ENCODE data around the gene LSMEM2.
"Not testable (repeated sequence)": the region's sequence is repeated elsewhere in the genome, so short reads cannot be mapped to it uniquely, and the experiment has no call there.

LSMEM2 gene

DNA sequence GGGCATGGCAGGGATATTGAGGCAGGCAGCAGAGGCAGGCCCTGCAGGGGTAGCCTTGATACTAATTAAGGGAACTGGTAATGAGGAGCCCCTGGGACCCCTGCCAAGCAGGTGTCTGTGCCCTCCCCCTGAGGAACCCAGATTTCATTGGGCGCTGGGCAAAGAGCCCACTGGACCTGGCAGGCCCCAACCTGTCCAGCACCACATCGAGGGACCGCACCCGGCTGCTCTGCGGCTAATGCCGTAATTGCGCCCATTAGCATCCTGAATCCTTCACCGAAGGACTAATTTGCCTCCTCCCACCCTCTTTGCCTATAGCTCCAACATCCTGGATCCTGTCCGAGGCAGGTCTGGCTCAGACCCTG, 23.7 kb upstream of the LSMEM2 start:
- no peak for ATAC-seq (ENCODE audit: low read depth)
- no peak for DNase-seq (ENCODE audit: low spot score in 2 of 2)
- Mint-ChIP-seq H3K27ac (no peak overlapping the region), H3K4me3 (no peak overlapping the region), H3K36me3 (peaks cover 20% of the 10 kb centered on the region), H3K9me3 (no peaks in the 10 kb centered on the region), H3K4me1 (peaks cover 16% of the 10 kb centered on the region), H3K27me3 (no peaks in the 10 kb centered on the region)

DNA sequence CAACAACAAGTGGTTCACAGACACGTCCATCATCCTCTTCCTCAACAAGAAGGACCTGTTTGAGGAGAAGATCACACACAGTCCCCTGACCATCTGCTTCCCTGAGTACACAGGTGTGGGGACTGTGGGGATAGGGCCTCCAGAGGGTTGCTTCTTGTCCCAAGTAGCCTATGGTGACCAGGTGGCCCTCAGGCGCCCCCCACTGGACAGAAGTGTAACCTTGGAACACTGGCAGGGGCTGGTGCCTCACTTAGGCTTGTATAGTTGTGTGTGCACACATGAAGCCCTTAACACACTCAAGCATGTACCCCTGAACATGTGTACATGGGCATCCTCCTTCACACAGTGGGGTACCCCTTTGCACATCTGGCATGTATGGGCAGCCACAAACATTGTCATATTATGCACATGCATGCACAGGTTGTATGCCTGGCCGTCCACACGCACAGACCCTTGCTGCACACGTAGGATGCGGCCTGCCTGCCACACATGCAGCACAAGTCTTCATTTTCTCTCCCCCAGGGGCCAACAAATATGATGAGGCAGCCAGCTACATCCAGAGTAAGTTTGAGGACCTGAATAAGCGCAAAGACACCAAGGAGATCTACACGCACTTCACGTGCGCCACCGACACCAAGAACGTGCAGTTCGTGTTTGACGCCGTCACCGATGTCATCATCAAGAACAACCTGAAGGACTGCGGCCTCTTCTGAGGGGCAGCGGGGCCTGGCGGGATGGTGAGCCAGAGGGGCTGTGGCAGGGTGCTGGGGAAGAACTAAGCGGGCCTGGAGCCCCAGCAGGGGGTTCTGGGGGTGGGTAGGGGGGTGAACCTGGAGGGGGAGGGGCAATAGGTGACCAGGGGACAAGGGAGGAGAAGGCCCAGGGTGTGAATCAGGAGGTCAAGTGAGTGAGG, 21.7 kb upstream of the LSMEM2 start:
- Mint-ChIP-seq H3K4me3 (no peak overlapping the region), H3K27ac (peak overlapping the region; percentile 62), H3K36me3 (peaks cover 18% of the 10 kb centered on the region), H3K9me3 (no peaks in the 10 kb centered on the region), H3K27me3 (no peaks in the 10 kb centered on the region), H3K4me1 (peaks cover 9% of the 10 kb centered on the region)
- ATAC-seq (ENCODE audit: low read depth) (no peak), DNase-seq (ENCODE audit: low spot score in 2 of 2) (no peak)

DNA sequence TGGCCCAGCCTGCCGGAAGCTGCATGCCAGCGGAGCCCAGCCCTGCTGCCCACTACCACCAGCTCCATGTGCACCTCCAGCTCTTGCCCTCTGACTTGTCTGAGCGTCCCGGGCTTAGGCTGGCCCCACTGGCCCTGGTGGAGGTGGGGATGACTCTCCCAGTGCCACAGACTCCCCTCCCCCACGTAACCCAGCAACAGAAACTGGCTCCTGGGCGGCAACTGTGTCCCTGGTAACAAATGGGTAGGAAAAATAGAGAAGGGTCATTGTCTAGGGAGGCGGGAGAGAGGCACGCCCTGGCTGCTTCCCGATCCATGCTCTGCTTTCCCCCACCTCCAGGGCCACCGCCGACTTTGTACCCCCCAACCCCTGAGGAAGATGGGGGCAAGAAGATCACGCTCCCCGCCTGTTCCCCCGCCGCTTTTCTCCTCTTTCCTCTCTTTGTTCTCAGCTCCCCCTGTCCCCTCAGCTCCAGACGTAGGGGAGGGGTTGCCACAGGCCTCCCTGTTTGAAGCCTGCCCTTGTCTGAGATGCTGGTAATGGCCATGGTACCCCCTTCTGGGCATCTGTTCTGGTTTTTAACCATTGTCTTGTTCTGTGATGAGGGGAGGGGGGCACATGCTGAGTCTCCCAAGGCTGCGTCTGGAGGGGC, 20.7 kb upstream of the LSMEM2 start:
- H3K36me3 Mint-ChIP-seq = peaks cover 18% of the 10 kb centered on the region
- H3K9me3 Mint-ChIP-seq = no peaks in the 10 kb centered on the region
- H3K4me1 Mint-ChIP-seq = peaks cover 9% of the 10 kb centered on the region
- ATAC-seq (ENCODE audit: low read depth) (no peak), DNase-seq (ENCODE audit: low spot score in 2 of 2) (no peak)
- no peaks in the 10 kb centered on the region for H3K27me3 Mint-ChIP-seq
- H3K4me3 Mint-ChIP-seq = no peak overlapping the region
- no peak overlapping the region for H3K27ac Mint-ChIP-seq

DNA sequence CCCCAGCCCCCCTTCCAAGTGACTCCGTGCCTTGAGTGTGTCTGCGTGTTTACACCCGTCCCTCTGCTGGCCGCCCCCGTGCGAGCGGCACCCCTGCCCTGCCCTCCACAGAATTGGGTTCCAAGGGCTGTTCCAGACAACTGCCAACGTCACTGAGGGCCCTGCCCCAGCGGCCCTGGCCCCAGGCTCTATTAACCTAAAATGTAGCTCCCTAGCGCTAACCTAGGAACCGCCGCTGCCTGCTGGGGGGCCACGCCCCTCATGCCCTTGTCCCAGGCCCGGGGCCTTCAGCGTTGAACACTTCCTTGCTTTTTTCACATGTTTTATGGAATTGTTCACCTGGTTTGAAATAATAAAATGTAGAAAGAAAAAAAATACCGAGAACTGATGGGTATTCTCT, 19.9 kb upstream of the LSMEM2 start:
- no peak for DNase-seq (ENCODE audit: low spot score in 2 of 2)
- no peaks in the 10 kb centered on the region for H3K27me3 Mint-ChIP-seq
- no peak overlapping the region for H3K4me3 Mint-ChIP-seq
- H3K27ac Mint-ChIP-seq = no peak overlapping the region
- peaks cover 14% of the 10 kb centered on the region for H3K36me3 Mint-ChIP-seq
- H3K9me3 Mint-ChIP-seq = no peaks in the 10 kb centered on the region
- H3K4me1 Mint-ChIP-seq = peaks cover 6% of the 10 kb centered on the region
- ATAC-seq (ENCODE audit: low read depth) = no peak

DNA sequence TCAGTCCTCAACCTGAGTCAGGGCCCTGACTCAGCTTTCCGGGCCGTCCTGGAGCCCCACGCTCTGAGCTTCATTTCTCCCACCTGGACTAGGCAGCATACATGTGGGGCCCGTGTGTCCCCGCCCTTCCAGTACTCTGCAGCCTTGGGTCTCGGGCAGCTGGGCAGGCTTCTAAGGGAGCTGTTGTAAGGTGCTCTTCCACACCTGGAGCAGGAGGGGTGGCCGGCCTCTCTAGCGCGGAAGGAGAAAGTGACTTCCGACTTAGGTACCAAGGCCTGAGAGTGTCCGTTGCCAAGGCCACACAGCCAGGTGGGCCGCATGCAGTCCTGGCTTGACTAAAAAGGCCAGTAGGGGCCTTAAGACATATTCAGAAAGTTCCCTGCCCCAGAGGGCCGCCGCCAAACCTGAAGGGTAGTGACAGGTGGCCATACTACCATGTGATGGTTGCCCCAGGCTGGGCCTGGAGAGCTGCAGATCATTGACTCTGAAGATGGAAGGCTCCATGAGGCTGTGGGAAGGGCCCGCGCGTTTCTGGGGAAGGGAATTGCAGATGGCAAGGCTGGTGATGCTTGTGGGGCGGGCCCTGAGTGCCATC, 19.4 kb upstream of the LSMEM2 start:
- H3K36me3 Mint-ChIP-seq = peaks cover 14% of the 10 kb centered on the region
- ATAC-seq (ENCODE audit: low read depth) (peak; percentile 7), DNase-seq (ENCODE audit: low spot score in 2 of 2) (no peak)

DNA sequence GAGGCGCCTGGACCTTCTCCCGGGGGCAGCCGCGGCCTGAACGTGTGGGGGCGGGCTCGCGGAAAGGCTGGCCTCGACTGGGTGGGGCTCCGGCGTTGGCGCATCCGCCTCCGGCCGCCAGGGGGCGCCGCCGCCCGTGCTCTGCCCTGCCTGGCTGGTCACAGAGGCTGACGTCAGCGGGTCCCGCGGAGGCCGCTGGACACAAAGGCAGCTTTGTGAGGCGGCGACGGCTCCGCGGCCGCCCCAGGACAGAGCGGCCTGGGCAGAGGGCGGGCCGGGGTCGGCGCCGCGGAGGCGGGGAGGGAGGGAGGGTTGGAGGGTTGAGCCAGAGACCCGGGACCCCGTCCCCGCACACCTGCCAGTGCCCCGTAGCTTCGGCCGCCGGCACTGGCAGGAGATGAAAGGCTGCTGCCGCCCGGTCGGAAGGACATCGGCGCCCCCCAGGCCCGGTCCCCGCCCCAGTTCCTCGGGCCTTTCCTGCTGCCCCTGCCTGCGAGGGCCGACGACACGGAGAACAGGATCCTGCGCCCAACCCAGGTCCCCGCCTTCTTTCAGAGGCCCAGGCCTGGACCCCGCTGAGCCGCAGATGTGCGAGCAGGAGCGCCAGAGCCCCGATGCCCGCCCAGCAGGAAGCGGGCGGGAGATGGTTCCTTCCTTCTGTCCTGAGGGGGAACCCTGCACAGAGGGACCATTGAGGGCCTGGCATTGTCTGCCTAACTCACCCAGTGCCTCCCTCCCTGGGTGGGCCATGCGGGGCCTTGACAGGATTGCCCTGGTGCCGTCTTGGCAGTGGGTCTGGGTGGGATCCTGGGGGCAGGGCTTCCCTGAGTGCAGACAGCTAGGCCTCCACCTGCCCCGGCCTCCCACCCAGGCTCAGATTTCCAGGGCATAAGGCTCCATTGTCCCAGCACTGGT, 18.6 kb upstream of the LSMEM2 start:
- ATAC-seq (ENCODE audit: low read depth) (peak; percentile 97), DNase-seq (ENCODE audit: low spot score in 2 of 2) (peak; percentile 85 to 90)
- Mint-ChIP-seq H3K4me1 (peaks cover 3% of the 10 kb centered on the region), H3K27ac (peak overlapping the region; percentile 83), H3K27me3 (peaks cover 2% of the 10 kb centered on the region), H3K9me3 (no peaks in the 10 kb centered on the region), H3K36me3 (peaks cover 14% of the 10 kb centered on the region), H3K4me3 (peak overlapping the region; percentile 78)

More for the DNA sequence above, 19.4 kb upstream of the LSMEM2 start:
- peaks cover 3% of the 10 kb centered on the region for H3K4me1 Mint-ChIP-seq
- peak overlapping the region; percentile 78 for H3K4me3 Mint-ChIP-seq
- H3K9me3 Mint-ChIP-seq = no peaks in the 10 kb centered on the region
- H3K27ac Mint-ChIP-seq = peak overlapping the region; percentile 83
- no peaks in the 10 kb centered on the region for H3K27me3 Mint-ChIP-seq

DNA sequence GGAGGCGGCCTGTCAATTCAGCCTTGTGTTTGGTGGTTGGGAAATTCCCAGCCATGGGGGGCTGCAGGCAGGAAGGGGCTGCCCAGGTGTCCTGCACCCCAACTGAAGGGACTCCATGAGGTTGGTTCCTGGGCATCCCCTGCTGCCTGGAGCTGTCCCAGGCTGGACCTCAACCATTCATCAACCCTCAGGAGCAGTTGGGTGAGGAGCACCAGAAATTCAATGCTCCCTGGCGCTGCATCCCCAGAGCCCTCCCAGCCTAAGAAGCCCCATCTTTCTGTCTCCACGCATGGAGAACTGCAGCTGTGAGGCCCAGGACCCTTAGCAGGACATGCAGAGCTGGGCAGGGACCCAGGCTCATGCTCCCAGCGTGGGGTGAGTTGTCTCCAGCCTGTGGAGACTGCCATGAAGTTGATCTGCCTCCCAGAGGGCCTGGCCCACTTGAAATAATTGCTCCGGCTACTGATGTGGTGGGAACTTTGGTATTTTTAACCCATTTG, 17.9 kb upstream of the LSMEM2 start:
- Mint-ChIP-seq H3K4me1 (peaks cover 3% of the 10 kb centered on the region), H3K36me3 (peaks cover 14% of the 10 kb centered on the region), H3K9me3 (no peaks in the 10 kb centered on the region), H3K27ac (no peak overlapping the region), H3K4me3 (no peak overlapping the region), H3K27me3 (peaks cover 2% of the 10 kb centered on the region)
- ATAC-seq (ENCODE audit: low read depth) (no peak), DNase-seq (ENCODE audit: low spot score in 2 of 2) (no peak)

DNA sequence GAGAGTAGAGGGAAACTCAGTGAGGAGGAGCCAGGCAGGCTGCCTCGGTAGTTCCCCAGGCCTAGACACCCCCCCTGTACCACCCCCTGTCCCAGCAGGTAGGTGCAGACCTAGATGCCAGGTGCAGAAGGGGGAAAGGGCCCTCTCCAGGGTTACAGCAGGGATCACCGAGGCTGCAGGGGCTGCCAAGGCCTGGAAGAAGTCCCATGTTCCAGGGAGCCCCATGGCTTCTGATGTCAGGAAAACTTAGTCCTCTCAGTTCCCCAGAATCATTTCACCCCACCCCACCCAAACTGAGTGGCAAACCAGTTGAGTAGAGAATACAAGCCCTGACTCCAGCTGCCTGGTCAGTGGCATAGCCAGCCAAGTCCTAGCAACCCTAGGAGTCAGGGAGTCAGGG, 17.4 kb upstream of the LSMEM2 start:
- H3K27ac Mint-ChIP-seq = no peak overlapping the region
- H3K9me3 Mint-ChIP-seq = no peaks in the 10 kb centered on the region
- peaks cover 2% of the 10 kb centered on the region for H3K27me3 Mint-ChIP-seq
- H3K36me3 Mint-ChIP-seq = peaks cover 14% of the 10 kb centered on the region
- no peak for DNase-seq (ENCODE audit: low spot score in 2 of 2)
- no peak for ATAC-seq (ENCODE audit: low read depth)
- peaks cover 3% of the 10 kb centered on the region for H3K4me1 Mint-ChIP-seq
- H3K4me3 Mint-ChIP-seq = no peak overlapping the region

DNA sequence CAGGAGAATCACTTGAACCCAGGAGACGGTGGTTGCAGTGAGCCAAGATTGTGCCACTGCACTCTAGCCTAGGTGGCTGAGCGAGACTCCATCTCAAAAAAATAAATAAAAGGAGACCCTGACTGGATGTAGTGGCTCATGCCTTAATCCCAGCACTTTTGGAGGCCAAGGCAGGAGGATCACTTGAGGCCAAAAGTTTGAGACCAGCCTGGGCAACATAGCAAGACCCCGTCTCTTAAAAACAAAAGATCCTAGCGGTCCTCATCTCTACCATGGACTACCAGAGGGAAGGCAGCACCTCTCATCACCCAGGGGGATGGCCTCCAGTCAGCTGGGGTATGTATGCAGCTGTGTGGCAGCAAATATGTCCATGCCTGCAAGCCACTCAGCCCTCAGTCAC, 16.7 kb upstream of the LSMEM2 start:
- H3K9me3 Mint-ChIP-seq; H3K27ac Mint-ChIP-seq; ATAC-seq (ENCODE audit: low read depth); H3K4me1 Mint-ChIP-seq; H3K4me3 Mint-ChIP-seq; DNase-seq (ENCODE audit: low spot score in 2 of 2); H3K27me3 Mint-ChIP-seq: not testable (repeated sequence)
- H3K36me3 Mint-ChIP-seq = peaks cover 12% of the 10 kb centered on the region

DNA sequence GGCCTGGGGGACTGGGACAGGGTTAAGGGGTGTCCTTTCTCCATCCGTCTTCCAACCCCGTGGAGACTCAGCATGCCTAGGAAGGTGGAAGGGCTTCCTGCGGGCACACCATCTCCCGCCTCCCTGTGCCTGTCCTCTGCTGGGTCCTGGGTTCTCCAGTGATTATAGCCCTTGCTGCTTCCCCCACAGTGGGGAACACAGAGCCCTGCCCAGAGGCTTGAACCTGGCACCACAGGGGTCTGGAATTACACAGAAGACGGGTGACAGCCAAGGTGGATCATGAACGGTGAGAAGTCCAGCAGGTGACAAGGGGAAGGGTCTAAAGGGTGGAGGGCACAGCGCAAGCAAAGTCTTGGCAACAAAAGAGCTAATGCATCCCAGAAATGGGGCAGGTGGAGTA, 16.1 kb upstream of the LSMEM2 start:
- H3K9me3 Mint-ChIP-seq = no peaks in the 10 kb centered on the region
- peaks cover 3% of the 10 kb centered on the region for H3K4me1 Mint-ChIP-seq
- H3K36me3 Mint-ChIP-seq = peaks cover 9% of the 10 kb centered on the region
- H3K27ac Mint-ChIP-seq = no peak overlapping the region
- H3K27me3 Mint-ChIP-seq = peaks cover 2% of the 10 kb centered on the region
- no peak for DNase-seq (ENCODE audit: low spot score in 2 of 2)
- no peak overlapping the region for H3K4me3 Mint-ChIP-seq
- no peak for ATAC-seq (ENCODE audit: low read depth)

DNA sequence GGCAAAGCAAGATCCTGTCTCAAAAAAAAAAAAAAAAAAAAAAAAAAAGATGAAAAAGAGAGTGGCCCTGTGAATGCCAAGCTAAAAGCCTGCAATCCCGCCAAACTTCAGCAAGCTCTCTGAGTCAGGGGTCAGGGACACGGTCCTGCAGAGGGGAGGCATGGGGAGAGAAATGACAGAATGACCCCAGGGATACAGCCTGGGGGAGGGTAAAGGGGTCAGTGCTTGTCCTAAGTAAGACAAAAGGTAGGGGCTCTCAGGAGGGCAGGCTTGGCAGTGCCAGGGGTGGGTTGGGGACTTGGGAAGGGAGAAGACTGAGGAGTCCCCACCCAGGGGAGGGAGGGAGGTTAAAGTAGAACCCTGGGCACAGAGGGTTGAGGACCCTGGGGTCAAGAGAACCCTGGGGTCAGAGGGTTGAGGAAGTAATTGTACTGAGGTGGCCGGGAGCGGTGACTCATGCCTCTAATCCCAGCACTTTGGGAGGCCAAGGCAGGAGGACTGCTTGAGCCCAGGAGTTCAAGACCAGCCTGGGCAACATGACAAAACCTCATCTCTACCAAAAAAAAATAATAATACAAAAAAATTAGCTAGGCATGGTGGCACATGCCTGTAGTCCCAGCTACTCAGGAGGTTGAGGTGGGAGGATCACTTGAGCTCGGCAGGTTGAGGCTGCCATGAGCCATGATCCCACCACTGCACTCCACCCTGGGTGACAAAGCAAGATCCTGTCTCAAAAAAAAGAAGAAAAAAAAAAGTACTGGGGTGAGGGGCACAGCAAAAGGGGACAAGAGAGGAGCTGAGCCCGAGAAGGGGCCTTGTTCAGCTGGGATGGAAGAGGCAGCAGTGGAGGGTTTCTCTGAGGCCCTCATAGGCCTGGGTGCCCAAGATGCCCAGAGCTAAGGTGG, 15.2 kb upstream of the LSMEM2 start:
- no peak for DNase-seq (ENCODE audit: low spot score in 2 of 2)
- peaks cover 5% of the 10 kb centered on the region for H3K4me1 Mint-ChIP-seq
- peaks cover 2% of the 10 kb centered on the region for H3K36me3 Mint-ChIP-seq
- H3K27me3 Mint-ChIP-seq = peaks cover 4% of the 10 kb centered on the region
- no peak overlapping the region for H3K27ac Mint-ChIP-seq
- no peaks in the 10 kb centered on the region for H3K9me3 Mint-ChIP-seq
- ATAC-seq (ENCODE audit: low read depth) = no peak
- no peak overlapping the region for H3K4me3 Mint-ChIP-seq

DNA sequence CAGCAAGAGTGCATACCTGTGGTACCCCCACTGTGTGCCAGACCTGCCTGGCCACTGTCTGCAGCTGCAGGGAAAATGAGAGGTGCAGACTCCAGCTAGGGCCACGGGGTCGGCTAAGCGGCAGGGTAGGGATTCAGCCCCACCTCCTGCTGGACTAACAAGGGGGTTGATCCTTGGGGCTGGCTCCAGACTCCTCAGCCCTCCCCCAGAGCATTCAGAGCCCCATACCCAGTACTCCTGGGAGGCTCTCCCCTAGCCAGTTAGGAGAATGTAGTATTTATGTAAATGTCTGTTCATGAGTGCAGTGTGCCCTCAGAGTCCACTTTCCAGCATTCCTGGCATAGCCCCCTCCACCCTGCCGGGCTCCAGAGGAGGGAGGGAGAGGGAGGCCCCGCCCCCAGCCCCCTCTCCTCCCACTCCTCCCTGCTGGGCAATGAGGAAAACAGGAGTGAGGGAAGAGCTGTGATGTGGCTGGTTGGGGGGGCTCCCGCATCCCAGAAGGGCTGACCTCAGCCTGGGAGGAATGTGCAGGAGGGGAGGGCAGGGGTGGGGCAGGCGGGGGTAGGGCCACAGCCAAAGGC, 14.4 kb upstream of the LSMEM2 start:
- Mint-ChIP-seq H3K4me1 (peaks cover 5% of the 10 kb centered on the region), H3K27me3 (peaks cover 5% of the 10 kb centered on the region), H3K36me3 (no peaks in the 10 kb centered on the region), H3K9me3 (no peaks in the 10 kb centered on the region), H3K4me3 (no peak overlapping the region), H3K27ac (no peak overlapping the region)
- DNase-seq (ENCODE audit: low spot score in 2 of 2) = no peak
- no peak for ATAC-seq (ENCODE audit: low read depth)
